Heart right ventricle (tissue), 16 donors: ENCODE measurements around the gene CEP135. TPM values are rescaled to one million over a fixed set of nuclear protein-coding genes. Genes with fewer than 3 reads are reported as not detected.

Source experiments
- ATAC-seq, 8 donors: fragments of 200-7000 bp; cut with Tn5 transposase; one replicate each; pipeline ENCODE4 v1.9.1; 2020; ENCODE audit warnings: mild to moderate bottlenecking in 8 of 8, moderate library complexity in 8 of 8, moderate number of reproducible peaks in 1 of 8
- DNase-seq, 2 donors: peaks; one replicate each; pipeline ENCODE4 v3.0.0-alpha.2; 2020
- H3K27ac ChIP-seq, 10 donors: fragments of 200-600 bp; sonication (generic) in 2 of 10; one replicate each; pipeline versions ENCODE4 v1.5.0 to v1.8.0; 2020 to 2022; ENCODE audit warnings: mild to moderate bottlenecking in 3 of 10
- H3K27me3 ChIP-seq, 7 donors: fragments of 200-600 bp; one replicate each; pipeline ENCODE4 v1.8.0; 2021 to 2022; ENCODE audit warnings: mild to moderate bottlenecking in 2 of 7
- H3K36me3 ChIP-seq, 9 donors: fragments of 200-600 bp; sonication (generic) in 1 of 9; one replicate each; pipeline versions ENCODE4 v1.5.0 to v1.8.0; 2020 to 2022; ENCODE audit warnings: mild to moderate bottlenecking in 2 of 9
- H3K4me1 ChIP-seq, 9 donors: fragments of 200-600 bp; sonication (generic) in 1 of 9; one replicate each; pipeline versions ENCODE4 v1.5.0 to v1.8.0; 2020 to 2022; ENCODE audit warnings: mild to moderate bottlenecking in 4 of 9
- H3K4me3 ChIP-seq, 10 donors: fragments of 200-600 bp; sonication (generic) in 2 of 10; one replicate each; pipeline versions ENCODE4 v1.5.0 to v1.8.0; 2020 to 2022; ENCODE audit warnings: mild to moderate bottlenecking in 7 of 10, moderate library complexity in 2 of 10
- H3K9me3 ChIP-seq, 11 donors: fragments of 200-600 bp in 10 of 11; sonication (generic) in 2 of 11; one replicate each; pipeline versions ENCODE4 v1.5.0 to v1.8.0; 2013 to 2022; ENCODE audit warnings: mild to moderate bottlenecking in 2 of 11, control low read depth in 1 of 11, moderate library complexity in 1 of 11
- WGBS, 2 donors: extraction: QIAGEN DNeasy Blood & Tissue Kit; methylation state at CpG; one replicate each; pipeline ENCODE4 v1.1.7; 2013; ENCODE audit warnings: inconsistent platforms in 1 of 2; 5-methylcytosine and 5-hydroxymethylcytosine counted together
- intact Hi-C, 10 donors: fragments of 100-400 bp; cut with DNase I; formaldehyde crosslinking; loops; one replicate each; pipeline versions ENCODE4 v1.11.1 to v1.14.2; 2022
- polyA plus RNA-seq, 2 donors: library from polyadenylated mRNA; stranded (reverse); fragments of 200-250 nt; gene quantifications; one replicate each; pipeline ENCODE4 v1.2.3, GENCODE V29; 2013
- total RNA-seq, 10 donors: library from RNA; stranded (reverse); fragmentation: NEBNext Ultra II Directional in 3 of 10; extraction: Animal tissue kit (Norgen Biotek cat#: 25700) in 3 of 10; gene quantifications; one replicate each; pipeline versions ENCODE4 v1.2.1 to v1.2.4, GENCODE V29; 2021 to 2023
- TF ChIP-seq, protein P1 (sequence below), 9 donors: fragments of 200-600 bp; sonication (generic) in 2 of 9; IDR thresholded peaks; one replicate each; pipeline versions ENCODE4 v1.5.0 to v1.8.0; 2021 to 2022; ENCODE audit warnings: antibody characterized with exemption in 9 of 9, mild to moderate bottlenecking in 5 of 9, moderate library complexity in 1 of 9
- donor health status: Arrhythmogenic right ventricular cardiomyopathy.
- donor health status: ischemic (EF 13 %, LVEDD 7.1; RV severe dilation, severe dysfunction).
- donor health status: healthy with polysubstance abuse.
- donor health status: DM: no; HTN: yes; CAD: no.
- donor health status: DM: no; HTN: no; CAD: no.
- donor health status: ischemic (EF 25% LVEDD 6.9; RV normal size, moderate dysfunction).
- donor health status: ischemic (EF 25% LVEDD 5.7; RV mildly dilated, moderate dysfunction).
- donor health status: healthy.
- donor health status: DM: yes; HTN: yes; CAD: no.
- donor health status: Ischemic cardiomyopathy.
- donor health status: ischemic (EF 35%, LVEDD 5.7; RV mildly dilated, moderate dysfunction).
- donor health status: nonischemic (EF 11% LVEDD 7.7; RV severe dilation, severe dysfunction).
- donor health status: DM: yes; HTN: yes; CAD: no.
- donor health status: PGD.
- donor health status: ischemic (EF 29% LVEDD 5.4; RV normal size, mild dysfunction).
- donor health status: nonischemic (EF 23%, LVEDD 6.1; RV moderate dilation, normal function).

The CEP135 gene
- total and polyA plus RNA-seq, 12 donors = 0.90 to 4.0 (median 2.4) TPM

DNA sequence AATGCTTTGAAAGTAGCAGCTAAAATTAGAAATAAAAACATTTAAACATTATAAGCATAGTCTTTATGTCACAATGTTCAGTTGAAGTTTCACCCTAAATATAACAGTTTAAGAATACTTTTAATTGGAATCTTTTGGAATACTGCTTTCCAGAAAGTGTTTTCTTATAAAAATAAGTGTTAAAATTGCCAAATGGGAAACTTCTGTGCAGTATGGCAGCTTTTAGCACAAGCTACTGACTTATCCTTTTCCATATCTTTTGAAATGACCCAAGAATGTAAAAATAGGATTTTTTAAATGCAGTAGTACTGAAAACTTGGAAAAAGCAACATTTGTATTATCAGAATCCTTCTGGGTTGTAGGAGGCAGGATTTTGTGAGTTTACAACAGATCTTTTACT is 34.2 kb downstream of the CEP135 start:
- no peaks in the 10 kb centered on the region for H3K9me3 ChIP-seq
- H3K4me1 ChIP-seq = no peaks in the 10 kb centered on the region
- H3K27me3 ChIP-seq = no peaks in the 10 kb centered on the region
- no peak overlapping the region for H3K27ac ChIP-seq
- TF ChIP-seq, protein P1, sequence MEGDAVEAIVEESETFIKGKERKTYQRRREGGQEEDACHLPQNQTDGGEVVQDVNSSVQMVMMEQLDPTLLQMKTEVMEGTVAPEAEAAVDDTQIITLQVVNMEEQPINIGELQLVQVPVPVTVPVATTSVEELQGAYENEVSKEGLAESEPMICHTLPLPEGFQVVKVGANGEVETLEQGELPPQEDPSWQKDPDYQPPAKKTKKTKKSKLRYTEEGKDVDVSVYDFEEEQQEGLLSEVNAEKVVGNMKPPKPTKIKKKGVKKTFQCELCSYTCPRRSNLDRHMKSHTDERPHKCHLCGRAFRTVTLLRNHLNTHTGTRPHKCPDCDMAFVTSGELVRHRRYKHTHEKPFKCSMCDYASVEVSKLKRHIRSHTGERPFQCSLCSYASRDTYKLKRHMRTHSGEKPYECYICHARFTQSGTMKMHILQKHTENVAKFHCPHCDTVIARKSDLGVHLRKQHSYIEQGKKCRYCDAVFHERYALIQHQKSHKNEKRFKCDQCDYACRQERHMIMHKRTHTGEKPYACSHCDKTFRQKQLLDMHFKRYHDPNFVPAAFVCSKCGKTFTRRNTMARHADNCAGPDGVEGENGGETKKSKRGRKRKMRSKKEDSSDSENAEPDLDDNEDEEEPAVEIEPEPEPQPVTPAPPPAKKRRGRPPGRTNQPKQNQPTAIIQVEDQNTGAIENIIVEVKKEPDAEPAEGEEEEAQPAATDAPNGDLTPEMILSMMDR (IDR thresholded peaks at IDR 0.05) = no peak
- peaks cover 0 to 86% (median 13%) of the 10 kb centered on the region in 9 donors for H3K36me3 ChIP-seq
- no peak for DNase-seq
- intact Hi-C loops = no loop called here
- no peak overlapping the region for H3K4me3 ChIP-seq
- ATAC-seq = no peak

DNA sequence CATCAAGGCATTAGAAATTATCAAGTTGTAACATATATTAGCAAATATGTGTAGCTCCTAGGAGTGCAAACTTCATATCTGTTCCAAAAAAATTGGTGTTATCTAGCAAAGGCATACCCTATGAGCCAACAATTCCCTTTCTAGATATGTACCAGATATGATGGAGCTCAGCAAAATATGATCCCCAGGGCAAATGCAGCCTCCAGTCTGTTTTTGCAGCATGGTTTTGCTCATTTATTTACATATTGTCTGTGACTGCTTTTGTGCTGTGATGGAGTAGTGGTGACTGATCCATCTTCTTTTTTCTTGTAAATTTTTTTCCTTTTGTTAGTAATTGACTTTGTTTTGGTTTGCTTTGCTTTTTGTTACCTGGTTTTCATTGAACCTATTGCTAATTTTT is 41.0 kb downstream of the CEP135 start:
- H3K27ac ChIP-seq = no peak overlapping the region
- no peak for ATAC-seq
- TF ChIP-seq, protein P1 (IDR thresholded peaks at IDR 0.05) = no peak
- peaks cover 0 to 55% (median 8%) of the 10 kb centered on the region in 9 donors for H3K36me3 ChIP-seq
- no peaks in the 10 kb centered on the region for H3K4me1 ChIP-seq
- no peak for DNase-seq
- H3K27me3 ChIP-seq = no peaks in the 10 kb centered on the region
- intact Hi-C loops = no loop called here
- no peak overlapping the region for H3K4me3 ChIP-seq
- no peaks in the 10 kb centered on the region for H3K9me3 ChIP-seq

DNA sequence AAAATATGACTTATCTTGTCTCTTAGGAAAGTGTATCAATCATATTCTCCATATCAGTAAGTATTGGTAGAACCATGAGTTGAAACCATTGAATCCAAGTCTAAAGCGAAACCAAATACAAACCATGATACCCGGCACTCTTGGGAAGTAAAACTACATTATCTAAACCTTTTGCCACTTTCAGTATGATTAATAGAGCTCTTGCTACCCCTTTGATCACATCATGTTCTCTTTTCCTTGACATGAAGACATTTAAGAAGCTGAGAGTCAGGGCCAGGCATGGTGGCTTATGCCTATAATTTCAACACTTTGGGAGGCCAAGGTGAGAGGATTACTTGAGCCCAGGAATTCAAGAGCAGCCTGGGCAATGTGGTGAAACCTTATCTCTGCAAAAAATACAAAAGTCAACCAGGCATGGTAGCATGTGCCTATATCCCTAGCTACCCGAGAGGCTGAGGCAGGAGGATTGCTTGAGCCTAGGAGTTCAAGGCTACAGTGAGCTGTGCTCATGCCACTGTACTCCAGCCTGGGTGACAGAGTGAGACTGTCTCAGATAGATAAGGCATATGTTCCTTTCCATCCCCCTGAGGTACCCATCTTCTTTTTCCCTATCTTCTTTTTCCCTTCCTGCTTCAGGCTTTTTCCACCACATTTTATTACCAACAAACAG is 45.4 kb downstream of the CEP135 start:
- ATAC-seq (no peak), DNase-seq (no peak)
- intact Hi-C loops = no loop called here
- H3K27ac ChIP-seq = no peak overlapping the region
- no peak overlapping the region for H3K4me3 ChIP-seq
- no peaks in the 10 kb centered on the region for H3K9me3 ChIP-seq
- H3K4me1 ChIP-seq = no peaks in the 10 kb centered on the region
- WGBS, 2 donors = 93% methylated on average over 3 of the region's 3 CpGs
- TF ChIP-seq, protein P1 (IDR thresholded peaks at IDR 0.05) = no peak
- no peaks in the 10 kb centered on the region for H3K27me3 ChIP-seq
- peaks cover 0 to 61% (median 2%) of the 10 kb centered on the region in 9 donors for H3K36me3 ChIP-seq

GRCh38 chr4:55996646-55997045 is 47.9 kb downstream of the CEP135 start:
- intact Hi-C loops = no loop called here
- no peaks in the 10 kb centered on the region for H3K4me1 ChIP-seq
- TF ChIP-seq, protein P1 (IDR thresholded peaks at IDR 0.05) = no peak
- WGBS, 2 donors = 93 to 96% methylated on average over 2 of the region's 2 CpGs
- H3K9me3 ChIP-seq = peaks cover 0 to 3% (median 0%) of the 10 kb centered on the region in 11 donors
- no peaks in the 10 kb centered on the region for H3K27me3 ChIP-seq
- no peak overlapping the region for H3K4me3 ChIP-seq
- no peak overlapping the region for H3K27ac ChIP-seq
- DNase-seq = no peak
- no peak for ATAC-seq
- peaks cover 0 to 86% (median 15%) of the 10 kb centered on the region in 9 donors for H3K36me3 ChIP-seq
